Epithelial cell of esophagus (primary cell): Measurements from ENCODE around the gene INTS13.

Experiments used
- DNase-seq: peaks from one replicate; pipeline ENCODE4 v3.0.0; 2010; ENCODE audit warnings: low read depth
- H3K4me3 ChIP-seq: 2 replicates; pipeline ENCODE4 v1.5.1; 2011; ENCODE audit warnings: mild to moderate bottlenecking, low read length, control low read depth
- CTCF ChIP-seq: IDR thresholded peaks from 2 replicates; pipeline ENCODE4 v1.5.1; 2011; ENCODE audit warnings: low read depth, mild to moderate bottlenecking, low read length, control low read depth, inconsistent platforms; ENCODE audit not compliant: insufficient read depth; ENCODE audit errors: missing control alignments

INTS13 gene

GRCh38 chr12:26941215-26941594 is 3.4 kb upstream of the INTS13 start:
- TF ChIP-seq CTCF: no peak
- H3K4me3 ChIP-seq: no peak overlapping the region
- DNase-seq: no peak

- no peak for TF ChIP-seq CTCF
- no peak for DNase-seq
- H3K4me3 ChIP-seq: no peak overlapping the region
Observed at GRCh38 chr12:26940516-26941214, 2.9 kb upstream of the INTS13 start.

- DNase-seq: no peak
- H3K4me3 ChIP-seq: peak overlapping the region; percentile 93
- TF ChIP-seq CTCF: no peak
Observed at GRCh38 chr12:26939953-26940352, 2.2 kb upstream of the INTS13 start.

GRCh38 chr12:26939192-26939832 is 1.5 kb upstream of the INTS13 start:
- DNase-seq: peak; percentile 33
- TF ChIP-seq CTCF: no peak
- peak overlapping the region; percentile 93 for H3K4me3 ChIP-seq

GRCh38 chr12:26938701-26939062 is 901 bp upstream of the INTS13 start:
- TF ChIP-seq CTCF: no peak
- DNase-seq: peak; percentile 34

GRCh38 chr12:26937443-26937862 is 328 bp downstream of the INTS13 start:
- no peak for TF ChIP-seq CTCF
- DNase-seq: no peak
- H3K4me3 ChIP-seq: peak overlapping the region; percentile 93

More at GRCh38 chr12:26938701-26939062, 901 bp upstream of the INTS13 start:
- peak overlapping the region; percentile 93 for H3K4me3 ChIP-seq
